ENCODE data around the gene GATA3. TPM values are rescaled to one million over a fixed set of nuclear protein-coding genes. Genes with fewer than 3 reads are reported as not detected.

GATA3 gene
- 1.4 and 4.0 TPM in 2 replicates for total RNA-seq

GRCh38 chr10:8054494-8055407, at the start of gene GATA3:
GATA3 (plus strand) TSS chr10:8054688; CDS start chr10:8055656, 968 bp downstream.

Other genes starting within 250 kb of the GATA3 start
- 6.5 and 7.4 TPM in 2 replicates for gene TAF3, start 236.2 kb upstream of the GATA3 start, total RNA-seq